B cell (primary cell): ENCODE measurements around the gene IL4R. TPM values are rescaled to one million over a fixed set of nuclear protein-coding genes. Genes with fewer than 3 reads are reported as not detected.
A peak's percentile ranks its signal among the peaks of the same experiment; 100 is the strongest.
"Not testable (repeated sequence)": the region's sequence is repeated elsewhere in the genome, so short reads cannot be mapped to it uniquely, and the experiment has no call there.

Experiments
- ATAC-seq: fragments of 200-7000 bp; cut with Tn5 transposase; one replicate; pipeline ENCODE4 v1.10.0; 2021; ENCODE audit warnings: low read depth, mild to moderate bottlenecking, moderate number of reproducible peaks, moderate library complexity
- CTCF ChIA-PET: fragments of 350-600 bp; sonication (Branson Sonifier 250); formaldehyde crosslinking; loops from one replicate; lab custom pipeline; 2021; ENCODE audit warnings: antibody characterized with exemption, inconsistent platforms; lab: Charles Lee
- POLR2A ChIA-PET: fragments of 350-600 bp; sonication (Branson Sonifier 250); formaldehyde crosslinking; loops from one replicate; lab custom pipeline; 2021; ENCODE audit warnings: antibody characterized with exemption; lab: Charles Lee
- DNase-seq: peaks from one replicate; pipeline ENCODE4 v3.0.0; 2013
- H2AFZ ChIP-seq: 2 replicates; pipeline ENCODE4 v1.6.1; 2012; ENCODE audit warnings: mild to moderate bottlenecking, low read depth, low read length; ENCODE audit not compliant: insufficient read depth, poor library complexity, severe bottlenecking
- H3K27ac ChIP-seq, 2 donors: 1 replicate in 1 of 2; 2 replicates in 1 of 2; pipeline ENCODE4 v1.5.1; 2012 to 2013; ENCODE audit warnings: low read length in 2 of 2, mild to moderate bottlenecking in 2 of 2, moderate library complexity in 1 of 2
- H3K27me3 ChIP-seq, 4 experiments: fragments of 200-600 bp in 1 of 4; sonication (generic) in 1 of 4; replicated peaks in 1 of 4; 1 replicate in 2 of 4; 2 replicates in 2 of 4; pipeline versions ENCODE4 v1.6.1 to v1.7.0; 2013 to 2016; ENCODE audit warnings: low read length in 3 of 4, mild to moderate bottlenecking in 2 of 4, mixed read lengths in 1 of 4, moderate library complexity in 1 of 4; ENCODE audit not compliant: insufficient read depth in 4 of 4, control insufficient read depth in 3 of 4; ENCODE audit errors: control extremely low read depth in 1 of 4
- H3K36me3 ChIP-seq, 2 experiments: replicated peaks in 1 of 2; 1 replicate in 1 of 2; 2 replicates in 1 of 2; pipeline versions ENCODE4 v1.6.1 to v1.7.1; 2013; ENCODE audit warnings: low read length in 1 of 2; ENCODE audit not compliant: insufficient read depth in 2 of 2, control insufficient read depth in 1 of 2; ENCODE audit errors: control extremely low read depth in 1 of 2, extremely low read depth in 1 of 2
- H3K4me1 ChIP-seq, 2 donors: fragments of 200-600 bp in 1 of 2; sonication (generic) in 1 of 2; 1 replicate in 1 of 2; 2 replicates in 1 of 2; pipeline versions ENCODE4 v1.5.1 to v1.6.1; 2013 to 2017; ENCODE audit warnings: low read length in 2 of 2; ENCODE audit not compliant: control insufficient read depth in 2 of 2, insufficient read depth in 2 of 2
- H3K4me2 ChIP-seq: replicated peaks from 2 replicates; pipeline ENCODE3; 2012; ENCODE audit warnings: mild to moderate bottlenecking, low read depth, low read length; ENCODE audit not compliant: poor library complexity, severe bottlenecking
- H3K4me3 ChIP-seq, 5 experiments: fragments of 200-600 bp in 1 of 5; sonication (generic) in 1 of 5; 1 replicate in 3 of 5; 2 replicates in 2 of 5; pipeline versions ENCODE4 v1.5.1 to v1.7.0; 2011 to 2016; ENCODE audit warnings: low read length in 4 of 5, mild to moderate bottlenecking in 4 of 5, low read depth in 2 of 5, control low read depth in 1 of 5, moderate library complexity in 1 of 5; ENCODE audit not compliant: insufficient read depth in 1 of 5; ENCODE audit errors: control extremely low read depth in 1 of 5, extremely low read depth in 1 of 5
- H3K79me2 ChIP-seq: fragments of 200-600 bp; sonication (generic); one replicate; pipeline ENCODE4 v1.6.0; 2016; ENCODE audit warnings: low read length; ENCODE audit not compliant: control insufficient read depth, insufficient read depth
- H3K9ac ChIP-seq: fragments of 200-600 bp; sonication (generic); 2 replicates; pipeline ENCODE4 v1.6.1; 2017; ENCODE audit warnings: mild to moderate bottlenecking, low read length, moderate library complexity
- H3K9me3 ChIP-seq, 3 donors: one replicate each; pipeline versions ENCODE4 v1.6.1 to v1.7.1; 2013; ENCODE audit warnings: low read length in 2 of 3; ENCODE audit not compliant: control insufficient read depth in 2 of 3, insufficient read depth in 1 of 3; ENCODE audit errors: control extremely low read depth in 1 of 3
- H4K20me1 ChIP-seq: 2 replicates; pipeline ENCODE4 v1.6.0; 2012; ENCODE audit warnings: mild to moderate bottlenecking, low read length; ENCODE audit not compliant: insufficient read depth, control insufficient read depth, poor library complexity, severe bottlenecking
- H3K27ac Mint-ChIP-seq: one replicate; pipeline ENCODE4 v1.8.0; 2021; ENCODE audit warnings: mixed read lengths
- H3K27me3 Mint-ChIP-seq: one replicate; pipeline ENCODE4 v1.8.0; 2021; ENCODE audit warnings: mixed read lengths
- H3K4me1 Mint-ChIP-seq: one replicate; pipeline ENCODE4 v1.8.0; 2021; ENCODE audit warnings: mixed read lengths
- H3K4me3 Mint-ChIP-seq: one replicate; pipeline ENCODE4 v1.8.0; 2021; ENCODE audit warnings: mixed read lengths
- H3K9me3 Mint-ChIP-seq: one replicate; pipeline ENCODE4 v1.8.0; 2022; ENCODE audit warnings: mixed read lengths; ENCODE audit not compliant: insufficient read depth
- CTCF ChIP-seq: fragments of 200-600 bp; IDR thresholded peaks from one replicate; pipeline ENCODE4 v1.8.0; 2022; ENCODE audit warnings: antibody characterized with exemption, mild to moderate bottlenecking
- EZH2 ChIP-seq: IDR thresholded peaks from 2 replicates; pipeline ENCODE4 v1.6.1; 2012; ENCODE audit warnings: borderline replicate concordance, low read depth, mild to moderate bottlenecking, moderate library complexity, low read length; ENCODE audit not compliant: insufficient read depth, poor library complexity, severe bottlenecking
- whole genome bisulfite sequencing: methylation state at CpG from one replicate; pipeline ENCODE4 v1.1.5; 2013; ENCODE audit warnings: missing lambda C conversion rate; ENCODE audit not compliant: insufficient coverage; 5-methylcytosine and 5-hydroxymethylcytosine counted together
- intact Hi-C: fragments of 100-400 bp; cut with micrococcal nuclease; formaldehyde crosslinking; loops from one replicate; pipeline ENCODE4 v1.10.0; 2022
- polyA plus RNA-seq: library from polyadenylated mRNA; depleted of rRNA; stranded (reverse); fragments of >200 nt; gene quantifications from 2 replicates; pipeline ENCODE4 v1.2.3, GENCODE V29; 2012
- total RNA-seq, 2 donors: library from RNA; stranded (reverse); fragments of 120-200 nt in 1 of 2; gene quantifications; 1 replicate in 1 of 2; 2 replicates in 1 of 2; pipeline versions ENCODE4 v1.2.3 to v1.2.4, GENCODE V29; 2013 to 2022

The IL4R gene
- total and polyA plus RNA-seq, 2 donors (not counting 1 experiment from before 2014, with no cell fraction given), result 311 to 966 TPM

GRCh38 chr16:27394516-27394915 is 80.7 kb downstream of the IL4R start:
- H4K20me1 ChIP-seq, result no peaks in the 10 kb centered on the region
- H3K27ac ChIP-seq, result no peak overlapping the region
- Mint-ChIP-seq H3K9me3 (peaks cover 34% of the 10 kb centered on the region), H3K27me3 (no peaks in the 10 kb centered on the region), H3K4me1 (peaks cover 31% of the 10 kb centered on the region), H3K27ac (no peak overlapping the region), H3K4me3 (no peak overlapping the region)
- no peaks in the 10 kb centered on the region for H3K79me2 ChIP-seq
- peaks cover 11 to 53% (median 23%) of the 10 kb centered on the region in 3 donors for H3K9me3 ChIP-seq
- TF ChIP-seq CTCF (no peak), EZH2 (no peak)
- H2AFZ ChIP-seq, result no peak overlapping the region
- ATAC-seq (no peak), DNase-seq (no peak)
- ChIA-PET CTCF (no interaction called here), POLR2A (no interaction called here)
- H3K27me3 ChIP-seq, result peaks cover 0 to 3% (median 0%) of the 10 kb centered on the region in 4 experiments
- H3K4me3 ChIP-seq, result no peak overlapping the region
- H3K4me2 ChIP-seq, result no peak overlapping the region
- intact Hi-C loops, result no loop called here
- H3K36me3 ChIP-seq, result no peaks in the 10 kb centered on the region
- H3K9ac ChIP-seq, result no peak overlapping the region
- peaks cover 28 to 36% of the 10 kb centered on the region in 2 donors for H3K4me1 ChIP-seq

- POLR2A ChIA-PET, result interaction anchor here (0.6 to 2.1 kb wide), 7 partner anchors 9 to 195 kb away, joined by 3 to 13 read pairs (median 4); partner anchors contain the start of gene KDM8
- CTCF ChIA-PET, result interaction anchor here (0.9 to 1.8 kb wide), 7 partner anchors 21 to 280 kb away, joined by 3 to 10 read pairs (median 3); no protein-coding TSS in a partner anchor
- Histone ChIP-seq H3K4me3 (peak overlapping the region in 3 of 5 experiments; percentile 13 to 50 (median 24)), H3K4me2 (peak overlapping the region; percentile 80), H3K4me1 (peaks cover 52 to 65% of the 10 kb centered on the region in 2 donors), H3K27ac (peak overlapping the region; percentile 66 to 82), H3K9me3 (peaks cover 9 to 27% (median 23%) of the 10 kb centered on the region in 3 donors), H3K79me2 (peaks cover 13% of the 10 kb centered on the region), H3K9ac (peak overlapping the region; percentile 34)
- not testable (repeated sequence) for ATAC-seq, H3K27me3 ChIP-seq, H3K27me3 Mint-ChIP-seq, H4K20me1 ChIP-seq, H3K36me3 ChIP-seq, H2AFZ ChIP-seq
- DNase-seq, result peak; percentile 17
- intact Hi-C loops, result loop anchor here (2.0 to 5.0 kb wide), 2 partner anchors 52 to 744 kb away; no protein-coding TSS in a partner anchor
- peaks cover 65% of the 10 kb centered on the region for H3K4me1 Mint-ChIP-seq
- peaks cover 18% of the 10 kb centered on the region for H3K9me3 Mint-ChIP-seq
- peak overlapping the region; percentile 89 for H3K27ac Mint-ChIP-seq
- peak overlapping the region; percentile 88 for H3K4me3 Mint-ChIP-seq
- 0% methylated on average over 1 of the region's 15 CpGs for WGBS
Measured at GRCh38 chr16:27398341-27398893, 84.6 kb downstream of the IL4R start.
